Fibroblast of mammary gland (primary cell): Measurements from ENCODE around the gene TBXAS1.

Experiments used
- DNase-seq: peaks from one replicate; pipeline ENCODE4 v3.0.0-alpha.2; 2010; ENCODE audit warnings: low read depth
- H3K4me3 ChIP-seq: 2 replicates; pipeline ENCODE4 v1.5.1; 2011; ENCODE audit warnings: low read depth, mild to moderate bottlenecking, low read length, moderate library complexity; ENCODE audit not compliant: control insufficient read depth
- CTCF ChIP-seq: conservative IDR thresholded peaks from 2 replicates; pipeline ENCODE4 v1.5.1; 2011; ENCODE audit warnings: low read depth, low read length, inconsistent platforms; ENCODE audit not compliant: control insufficient read depth, insufficient read depth

TBXAS1 gene

DNA sequence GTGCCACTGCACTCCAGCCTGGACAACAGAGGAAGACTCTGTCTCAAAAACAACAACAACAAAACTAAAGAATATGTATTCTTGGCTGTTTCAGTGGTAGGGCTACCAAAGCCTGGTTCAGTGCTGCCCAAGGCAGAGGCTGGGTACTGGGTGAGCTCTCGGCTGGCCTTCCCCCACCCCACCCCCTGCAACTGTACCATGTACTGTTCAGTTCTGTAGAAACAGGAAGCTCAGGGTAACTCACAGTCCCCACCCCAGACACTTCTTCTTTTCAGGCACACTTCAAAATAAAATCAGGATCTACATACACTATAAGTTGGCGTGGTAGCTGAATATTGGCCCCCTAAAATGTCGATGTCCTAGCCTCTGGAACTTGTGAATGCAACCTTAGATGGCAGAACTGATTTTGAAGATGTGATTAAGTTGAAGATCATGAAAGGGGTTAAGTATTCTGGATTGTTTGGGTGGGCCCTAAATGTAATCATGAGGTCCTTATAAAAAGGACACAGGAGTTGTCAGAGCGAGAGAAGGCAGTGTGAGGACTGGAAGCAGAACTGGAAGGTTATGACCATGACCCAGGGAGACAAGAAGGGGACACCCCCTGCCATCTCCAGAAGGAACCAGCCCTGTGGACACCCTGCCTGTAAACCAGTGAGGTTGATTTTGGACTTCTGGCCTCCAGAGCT lies 31.2 kb downstream of the TBXAS1 start:
- no peak for TF ChIP-seq CTCF
- no peak for DNase-seq
- no peak overlapping the region for H3K4me3 ChIP-seq

DNA sequence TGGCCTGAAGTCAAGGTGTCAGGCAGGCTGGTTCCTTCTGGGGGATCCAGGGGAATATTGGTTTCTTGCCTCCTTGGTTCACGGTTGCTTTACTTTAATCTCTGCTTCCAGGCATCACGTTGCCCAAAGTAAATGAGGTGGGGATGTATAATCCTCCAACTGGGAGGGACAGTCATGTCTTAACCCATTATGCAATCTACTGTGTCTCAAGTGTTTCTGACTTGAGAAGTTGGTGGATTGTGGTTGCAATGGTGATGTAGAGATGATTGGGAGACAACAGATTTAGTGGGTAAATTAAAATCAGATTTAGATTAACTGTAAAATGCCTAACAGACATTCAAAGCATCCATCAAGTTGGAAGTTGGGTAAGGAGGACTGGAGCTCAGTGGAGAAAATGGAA lies 32.7 kb downstream of the TBXAS1 start:
- no peak overlapping the region for H3K4me3 ChIP-seq
- TF ChIP-seq CTCF = no peak
- peak; percentile 33 for DNase-seq

DNA sequence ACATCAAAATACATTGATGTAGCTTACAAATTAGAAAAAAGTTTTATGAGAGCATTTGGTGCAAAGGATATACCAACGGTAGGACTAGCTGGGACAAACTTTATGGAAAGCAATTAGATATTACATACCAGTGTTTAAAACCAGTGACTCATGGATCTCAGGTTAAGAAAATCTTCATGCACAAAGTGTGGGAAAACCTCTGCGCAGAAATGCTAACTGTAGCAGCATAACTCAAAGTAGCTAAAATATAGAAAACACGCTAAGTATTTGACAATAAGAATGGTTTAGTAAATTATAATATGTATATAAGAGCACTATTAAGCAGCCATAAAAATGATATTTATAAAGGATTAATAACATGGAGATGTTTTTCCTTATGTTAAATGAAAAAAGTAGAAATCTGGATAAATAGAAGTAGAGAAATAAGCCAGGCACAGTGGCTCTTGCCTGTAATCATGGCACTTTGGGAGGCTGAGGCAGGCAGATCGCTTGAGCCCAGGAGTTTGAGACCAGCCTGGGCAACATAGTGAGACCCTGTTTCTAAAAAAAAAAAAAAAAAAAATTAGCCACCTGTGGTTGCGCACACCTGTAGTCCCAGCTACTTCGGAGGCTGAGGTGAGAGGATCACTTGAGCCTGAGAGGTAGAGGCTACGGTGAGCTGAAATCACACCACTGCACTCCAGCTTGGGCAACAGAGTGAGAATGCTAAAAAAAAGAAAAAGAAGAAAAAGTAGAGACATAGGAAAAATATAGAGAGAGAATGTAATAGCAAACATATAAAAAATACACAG lies 37.2 kb downstream of the TBXAS1 start:
- no peak for TF ChIP-seq CTCF
- no peak for DNase-seq
- H3K4me3 ChIP-seq = no peak overlapping the region

GRCh38 chr7:139867847-139868246 lies 38.8 kb downstream of the TBXAS1 start:
- no peak for TF ChIP-seq CTCF
- DNase-seq = no peak
- no peak overlapping the region for H3K4me3 ChIP-seq

- H3K4me3 ChIP-seq = no peak overlapping the region
- no peak for TF ChIP-seq CTCF
- no peak for DNase-seq
Measured at GRCh38 chr7:139869886-139870285, 40.8 kb downstream of the TBXAS1 start.

- DNase-seq = peak; percentile 46
- H3K4me3 ChIP-seq = no peak overlapping the region
- no peak for TF ChIP-seq CTCF
Measured at GRCh38 chr7:139870380-139870779, 41.3 kb downstream of the TBXAS1 start.

- H3K4me3 ChIP-seq = no peak overlapping the region
- peak; percentile 94 for DNase-seq
- TF ChIP-seq CTCF = no peak
Measured at GRCh38 chr7:139871331-139871730, 42.3 kb downstream of the TBXAS1 start.
